ENCODE results near the gene CDH22.

The CDH22 gene

DNA sequence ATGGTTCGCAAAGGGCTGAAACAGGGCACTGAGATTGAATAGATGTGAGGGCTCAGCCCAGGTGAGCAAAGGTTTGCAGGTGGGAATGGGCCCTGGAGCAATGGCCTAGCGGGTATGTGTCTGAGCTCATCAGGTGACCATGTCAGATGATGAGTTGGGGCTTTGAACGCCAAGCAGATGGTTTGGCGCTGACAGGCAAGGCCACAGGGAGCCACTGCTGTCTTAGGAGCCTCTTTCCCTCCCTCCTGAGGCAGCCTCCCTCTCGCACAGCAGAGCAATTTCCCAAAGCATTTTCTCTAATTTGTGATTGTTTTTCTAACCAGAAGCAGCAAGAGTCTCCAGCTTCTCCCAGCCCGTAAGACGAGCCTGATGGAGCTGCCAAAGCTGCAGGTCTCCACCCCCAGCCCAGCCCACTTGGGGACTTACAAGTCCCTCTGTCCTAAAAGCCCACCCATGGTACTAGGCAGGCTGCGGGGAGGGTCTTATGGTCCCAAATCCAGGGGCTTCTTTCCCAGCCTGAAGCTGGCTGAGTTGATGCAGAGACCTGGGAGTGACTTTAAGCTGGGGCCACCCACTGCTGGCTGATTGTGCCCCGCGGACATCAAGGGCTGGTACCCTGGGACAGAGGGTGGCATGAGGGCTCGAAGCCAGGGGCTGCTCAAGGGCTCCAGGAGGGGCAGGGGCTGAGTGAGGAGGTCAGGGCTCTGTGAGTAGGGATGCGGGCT, 11.6 kb downstream of the CDH22 start:
- DNase-seq = no peak

DNA sequence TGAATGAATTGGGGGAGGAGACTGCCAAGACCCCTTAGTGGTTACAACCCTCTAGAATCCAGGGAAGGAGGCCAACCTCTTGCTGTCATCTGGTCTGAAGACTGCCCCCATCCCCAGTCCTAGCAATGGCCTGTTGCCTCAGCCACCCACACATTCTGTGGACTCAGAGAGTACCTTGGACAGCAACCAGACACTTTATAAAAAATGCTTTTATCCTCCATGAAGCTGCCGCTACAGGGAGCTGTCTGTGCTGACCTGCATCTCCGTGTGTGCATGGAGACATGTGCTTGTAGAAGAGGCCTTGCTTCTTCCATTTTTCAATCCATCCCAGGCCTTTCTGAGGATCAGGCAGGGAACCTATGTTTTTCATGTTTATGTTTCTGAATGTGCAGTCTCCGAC, 15.2 kb downstream of the CDH22 start:
- no peak for DNase-seq

DNA sequence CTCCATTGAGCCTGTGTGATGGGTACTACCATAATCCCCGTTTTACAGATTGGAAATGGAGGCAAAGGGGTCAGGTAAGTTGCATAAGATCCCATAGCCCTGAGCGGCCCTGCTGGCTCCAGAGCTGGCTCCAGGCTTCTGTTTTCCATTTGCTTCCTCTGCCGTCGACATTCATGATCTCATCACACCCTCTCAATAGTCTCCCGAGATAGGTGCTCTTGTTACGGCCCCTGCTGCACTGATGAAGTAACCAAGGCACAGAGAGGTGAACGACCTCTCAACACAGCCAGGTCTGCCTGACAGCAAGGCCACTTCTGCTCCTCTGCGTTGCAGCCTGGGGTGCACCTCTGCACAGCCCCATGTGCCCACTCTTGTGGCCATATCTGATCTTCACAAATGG, 16.9 kb downstream of the CDH22 start:
- DNase-seq = no peak

DNA sequence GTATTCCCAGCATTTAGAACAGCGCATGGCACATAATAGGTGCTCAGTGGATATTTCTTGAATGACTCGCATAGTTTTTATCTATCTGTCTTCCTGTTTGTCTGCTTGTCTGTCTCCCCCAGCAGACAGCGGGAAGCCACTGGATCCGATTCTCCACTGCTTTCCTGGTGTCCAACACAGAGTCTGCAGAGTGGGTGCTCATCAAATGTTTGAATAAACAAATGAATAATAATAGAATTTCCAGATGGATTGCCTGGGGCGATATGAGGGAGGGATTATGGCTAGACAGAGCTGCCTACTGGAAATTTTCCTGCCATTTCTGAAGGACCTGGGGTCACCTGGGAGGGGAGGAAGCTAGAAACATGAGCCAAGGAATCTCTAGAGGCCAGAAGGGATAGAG, 18.9 kb downstream of the CDH22 start:
- DNase-seq = no peak

DNA sequence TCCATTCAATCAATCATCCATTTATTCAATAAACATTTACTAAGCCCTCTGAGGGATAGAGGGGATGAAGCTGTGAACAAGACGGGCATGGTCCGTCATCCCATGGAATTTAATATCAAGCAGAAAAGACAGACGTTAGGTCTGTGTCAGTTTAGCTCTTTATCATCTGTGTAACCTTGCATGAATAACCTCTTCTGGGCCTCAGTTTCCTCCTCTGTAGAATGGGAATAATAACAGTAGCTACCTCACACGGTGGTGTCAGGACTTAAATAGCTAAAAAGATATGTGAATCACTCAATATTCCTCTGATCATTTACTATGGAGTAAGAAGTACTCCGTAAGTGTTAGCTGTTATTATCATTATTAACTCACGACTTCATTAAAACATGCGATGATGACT, 21.3 kb downstream of the CDH22 start:
- no peak for DNase-seq

DNA sequence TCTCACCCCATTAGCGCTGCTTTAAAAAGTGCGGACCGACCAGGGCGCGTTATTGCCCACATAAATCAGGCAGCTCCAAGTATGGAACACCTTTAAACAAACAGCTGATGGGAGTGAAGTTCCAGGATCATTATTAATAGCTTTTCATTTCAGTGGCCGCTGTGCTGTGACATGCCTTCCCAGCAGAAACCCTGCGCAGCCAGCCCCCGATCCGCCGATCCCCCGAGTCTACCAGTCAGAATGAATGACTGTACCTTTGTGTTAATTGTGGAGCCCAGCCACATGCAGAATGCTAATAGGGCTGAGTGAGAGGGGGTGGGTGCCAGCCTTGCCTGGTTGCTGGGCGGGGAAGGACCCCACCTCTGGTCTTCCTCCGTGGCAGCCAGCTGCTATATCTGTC, 21.9 kb downstream of the CDH22 start:
- DNase-seq = no peak

DNA sequence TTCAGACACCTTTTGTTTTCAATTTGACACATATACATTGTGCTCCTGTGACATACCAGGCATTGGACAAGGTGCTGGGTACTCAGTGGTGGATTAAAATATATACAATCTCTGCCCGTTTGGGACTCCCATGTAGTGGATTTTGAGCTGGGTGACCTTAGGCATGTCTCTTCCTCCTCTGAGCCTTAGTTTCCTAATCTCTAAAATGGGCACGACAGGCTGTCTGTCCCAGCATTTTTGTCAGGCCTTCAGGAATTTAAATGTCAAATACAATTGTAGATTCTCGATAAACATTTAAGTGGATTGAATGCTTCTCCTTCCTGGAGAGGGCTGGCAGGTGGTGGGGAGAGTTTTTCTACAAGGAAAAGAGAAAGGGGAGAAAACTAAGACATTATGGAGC, 22.6 kb downstream of the CDH22 start:
- no peak for DNase-seq

DNA sequence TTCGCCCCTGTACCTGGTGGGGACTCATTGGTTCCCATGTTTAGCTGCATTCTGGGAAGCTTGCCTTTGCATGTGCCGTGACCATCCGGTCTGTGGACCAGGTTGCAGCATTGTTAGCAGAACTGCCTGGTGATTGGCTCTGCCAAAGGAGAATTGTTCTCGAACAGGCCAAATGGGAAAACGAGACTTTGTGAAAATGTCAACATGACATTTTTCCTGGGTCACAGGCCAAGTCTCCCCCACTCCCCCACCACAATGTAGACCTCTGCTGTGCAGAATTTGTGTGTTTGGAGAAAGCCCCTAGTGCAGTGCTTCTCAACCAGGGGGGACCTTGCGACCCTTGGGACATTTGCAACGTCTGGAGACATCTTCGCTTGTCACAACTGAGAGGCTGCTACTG, 23.2 kb downstream of the CDH22 start:
- DNase-seq = no peak

DNA sequence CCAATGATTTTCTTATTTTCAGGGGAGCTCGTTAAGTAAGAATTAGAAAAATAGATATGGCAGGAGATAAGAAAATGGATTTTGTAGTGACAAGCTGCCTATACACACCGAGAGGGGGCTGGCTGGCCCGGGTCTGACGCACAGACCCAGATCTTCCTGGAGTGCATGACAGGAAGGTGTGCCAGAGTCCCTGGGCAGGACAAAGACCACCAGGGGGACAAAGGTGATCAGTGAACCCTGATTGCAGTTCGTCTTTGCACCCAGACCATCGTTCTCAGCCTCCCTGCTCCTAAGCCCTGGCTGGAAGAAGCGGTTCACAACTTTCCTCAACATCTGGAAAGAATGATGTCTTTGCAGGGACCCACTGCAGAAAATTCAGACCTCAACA, 24.3 kb downstream of the CDH22 start:
- DNase-seq = no peak

DNA sequence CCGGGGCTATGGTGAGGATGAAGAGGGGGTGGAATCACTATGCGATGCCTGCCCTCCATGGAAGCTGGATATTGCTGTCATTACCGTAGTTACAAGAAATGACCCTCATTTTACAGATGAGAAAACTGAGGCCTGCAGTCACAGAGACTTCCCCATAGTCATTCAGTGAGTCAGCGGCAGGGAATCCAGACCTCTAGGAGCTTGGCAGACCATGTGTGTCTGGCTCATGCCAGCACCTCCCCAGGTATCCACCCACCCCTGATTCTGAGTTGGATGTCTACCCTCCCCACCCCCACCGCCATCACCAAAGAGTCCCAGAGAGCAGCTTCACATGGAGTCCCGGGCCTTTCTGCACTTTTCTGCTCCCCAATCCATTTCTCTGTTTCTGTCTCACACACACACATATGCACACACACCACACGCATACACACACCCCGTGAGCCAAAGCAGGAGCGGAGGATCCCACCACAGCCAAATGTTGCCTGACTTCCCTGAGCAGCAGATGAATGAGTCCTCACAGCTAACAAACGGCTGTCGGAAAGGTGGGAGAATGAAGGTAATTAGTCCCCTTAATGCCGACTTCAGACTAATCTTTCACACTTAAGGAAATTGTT, 24.8 kb downstream of the CDH22 start:
- no peak for DNase-seq

DNA sequence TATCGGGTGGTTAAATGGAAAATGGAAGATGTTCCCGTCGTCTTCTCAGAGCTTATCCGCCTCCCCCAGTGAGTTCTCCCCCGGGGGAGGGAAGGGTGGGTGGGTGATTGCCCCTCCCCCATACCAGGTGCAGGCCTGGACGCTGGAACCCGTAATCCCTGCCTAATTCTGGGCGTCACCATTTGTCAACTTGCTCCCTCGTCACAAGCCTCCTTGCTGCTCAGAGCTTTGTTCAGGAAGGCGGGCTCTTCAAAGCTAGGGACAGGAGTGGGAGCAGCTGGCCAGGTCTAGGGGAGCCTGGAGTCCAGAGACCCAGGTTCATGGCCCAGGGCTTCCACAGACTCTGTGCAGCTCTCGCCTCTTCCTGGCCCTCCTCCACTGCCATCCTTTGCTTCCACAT, 25.6 kb downstream of the CDH22 start:
- DNase-seq = no peak

DNA sequence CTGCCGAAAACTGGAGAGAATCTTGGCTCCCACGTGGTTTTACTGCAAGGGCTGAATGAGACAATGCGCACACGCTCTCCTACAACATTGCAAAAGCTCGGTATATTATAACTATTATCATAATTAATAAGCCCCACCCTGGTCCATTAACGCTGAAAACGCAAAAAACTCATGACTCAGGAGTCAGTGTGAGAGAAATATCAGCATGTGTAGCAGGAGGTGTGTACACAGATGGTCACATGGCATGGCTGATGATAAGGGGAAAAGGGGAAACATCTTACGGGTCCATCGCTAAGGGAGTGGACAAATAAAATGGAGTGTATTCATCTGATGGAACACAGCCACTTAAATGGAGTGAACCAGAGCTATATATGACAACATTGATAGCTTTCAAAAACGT, 29.2 kb downstream of the CDH22 start:
- DNase-seq = no peak

DNA sequence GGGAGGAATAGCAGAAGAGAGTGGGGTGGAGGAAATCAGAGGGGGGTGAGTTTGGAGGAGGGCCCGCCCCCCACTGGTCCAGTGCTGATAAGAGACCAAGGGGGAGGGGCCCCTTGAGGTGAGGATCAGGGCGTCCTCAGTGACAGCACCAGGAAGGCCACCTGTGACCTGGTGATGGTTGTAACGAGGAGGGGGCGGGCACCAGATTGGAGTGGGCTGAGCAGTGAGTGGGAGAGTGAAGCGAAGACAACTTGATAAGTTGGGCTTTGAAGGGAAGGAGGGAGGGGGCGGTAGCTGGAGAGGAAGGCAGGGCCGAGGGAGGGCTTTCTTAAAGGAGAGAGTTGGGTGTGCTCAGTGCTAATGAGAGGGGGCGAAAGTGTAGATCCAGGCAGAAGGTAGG, 30.7 kb downstream of the CDH22 start:
- no peak for DNase-seq

DNA sequence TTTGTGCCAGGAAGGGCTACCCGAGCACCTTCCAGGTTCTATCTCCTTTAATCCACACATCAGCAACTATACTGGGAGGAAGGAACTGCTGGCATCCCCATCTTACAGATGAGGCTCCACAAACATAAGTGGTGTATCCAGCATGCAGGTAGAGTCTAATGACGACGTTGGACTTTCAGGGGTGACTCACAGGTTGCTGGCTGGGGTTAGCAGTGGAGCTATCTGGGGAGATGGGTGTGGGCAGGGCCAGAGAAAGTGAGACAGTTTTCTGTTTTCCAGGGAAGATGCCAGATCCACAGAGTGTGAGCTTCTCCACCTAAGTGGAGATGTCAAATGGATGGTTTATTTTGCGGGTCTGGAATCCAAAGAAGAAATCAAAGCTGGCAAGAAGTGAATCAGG, 31.8 kb downstream of the CDH22 start:
- no peak for DNase-seq

DNA sequence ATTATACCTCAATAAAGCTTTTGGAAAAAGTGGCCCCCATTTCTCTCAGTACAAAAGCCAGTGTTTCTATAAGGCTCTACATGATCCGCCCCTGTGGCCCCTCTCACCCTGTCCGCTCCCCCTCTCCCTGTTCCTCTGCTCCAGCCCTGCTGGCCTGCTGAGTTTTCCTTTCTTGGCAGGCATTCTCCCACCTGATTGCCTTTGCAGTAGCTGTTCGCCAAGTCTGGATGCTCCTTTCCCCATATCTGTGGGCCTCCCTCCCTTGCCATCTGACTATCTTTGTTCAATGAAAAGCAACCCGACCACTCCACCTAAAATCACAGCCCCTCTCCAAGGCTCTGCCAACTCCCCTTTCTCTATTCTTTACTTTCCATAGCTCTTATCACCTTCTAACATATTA, 33.2 kb downstream of the CDH22 start:
- no peak for DNase-seq

DNA sequence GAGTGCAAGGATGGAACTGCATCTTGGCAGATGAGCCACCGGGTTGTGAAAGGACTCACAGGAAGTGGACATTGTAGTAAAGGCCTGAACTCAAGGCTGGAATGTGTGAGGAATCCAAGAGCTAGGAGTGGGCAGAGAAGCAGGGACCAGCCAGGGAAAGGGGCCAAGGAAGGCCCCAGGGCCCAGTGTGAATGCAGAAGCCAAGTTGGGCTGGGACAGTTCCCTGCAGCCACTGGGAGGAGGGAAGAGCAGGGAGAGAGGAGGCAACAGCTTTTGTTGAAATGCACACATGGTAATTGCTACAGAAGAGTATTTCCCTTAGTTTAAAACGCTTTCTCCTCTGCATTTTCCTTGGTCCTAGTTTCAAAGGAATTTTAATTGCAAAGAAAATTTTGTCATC, 34.6 kb downstream of the CDH22 start:
- no peak for DNase-seq

DNA sequence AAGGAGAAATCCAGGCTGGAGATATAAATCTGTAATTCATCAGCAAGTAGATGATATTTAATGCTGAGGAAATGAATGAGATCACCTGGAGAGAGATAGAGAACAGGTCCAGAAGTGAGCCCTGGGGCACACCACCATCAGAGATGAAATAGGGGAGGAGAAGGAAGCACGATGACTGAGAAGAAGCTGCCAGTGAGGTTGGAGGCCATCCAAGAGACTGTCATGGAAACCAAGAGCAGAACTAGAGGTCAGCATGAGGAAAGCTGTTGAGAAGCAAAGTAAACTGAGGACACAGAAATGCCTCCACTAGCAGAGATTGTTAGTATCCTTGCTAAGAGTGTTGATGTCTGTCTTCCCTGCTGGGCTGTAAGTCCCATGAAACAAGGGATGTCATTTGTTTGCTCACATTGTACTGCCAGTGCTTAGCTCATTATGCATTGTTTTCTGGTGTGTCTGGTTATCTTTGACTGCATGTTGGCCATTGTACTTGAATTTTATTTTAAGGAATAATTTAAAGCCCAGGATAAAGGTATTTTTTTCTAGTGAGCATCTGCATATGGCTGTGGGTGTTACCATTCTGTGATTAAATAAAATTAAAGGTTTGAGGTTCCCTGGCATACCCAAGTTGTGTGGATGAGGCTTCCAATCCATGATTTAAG, 35.8 kb downstream of the CDH22 start:
- no peak for DNase-seq

DNA sequence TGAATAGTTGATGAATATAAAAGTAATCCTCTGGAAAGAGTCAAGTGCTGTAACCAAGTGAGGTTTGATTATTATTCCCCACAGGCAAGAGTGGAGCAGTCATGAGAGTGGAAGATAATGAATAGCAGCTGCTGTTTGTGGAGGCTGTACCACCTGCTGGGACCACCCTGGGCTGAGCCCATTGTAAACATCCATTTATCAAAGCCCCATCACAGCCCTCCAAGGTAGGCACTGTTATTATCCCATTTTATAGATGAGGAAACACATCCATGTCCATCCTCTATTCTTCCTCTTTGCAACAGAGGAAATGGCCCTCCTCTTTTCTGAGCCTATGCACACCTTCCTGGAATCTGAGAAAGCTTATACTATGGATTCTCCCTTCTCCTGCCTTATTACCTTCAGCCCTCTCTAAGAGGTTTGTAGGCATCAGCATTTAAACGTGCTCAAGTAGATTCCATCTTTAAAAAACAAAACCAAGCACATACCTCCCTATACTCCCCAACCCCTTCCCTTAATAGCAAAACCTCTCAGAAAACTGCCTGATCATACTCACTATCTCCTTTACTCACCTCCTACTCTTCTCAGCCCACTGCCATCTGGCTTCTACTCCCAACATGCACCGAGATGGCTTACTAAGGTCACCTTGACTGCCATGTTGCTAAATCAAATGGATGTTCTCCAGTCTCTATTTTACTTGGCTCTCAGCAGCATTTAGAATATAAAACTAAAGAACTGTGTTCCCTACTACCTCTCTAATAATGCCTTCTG, 37.1 kb downstream of the CDH22 start:
- DNase-seq = no peak

DNA sequence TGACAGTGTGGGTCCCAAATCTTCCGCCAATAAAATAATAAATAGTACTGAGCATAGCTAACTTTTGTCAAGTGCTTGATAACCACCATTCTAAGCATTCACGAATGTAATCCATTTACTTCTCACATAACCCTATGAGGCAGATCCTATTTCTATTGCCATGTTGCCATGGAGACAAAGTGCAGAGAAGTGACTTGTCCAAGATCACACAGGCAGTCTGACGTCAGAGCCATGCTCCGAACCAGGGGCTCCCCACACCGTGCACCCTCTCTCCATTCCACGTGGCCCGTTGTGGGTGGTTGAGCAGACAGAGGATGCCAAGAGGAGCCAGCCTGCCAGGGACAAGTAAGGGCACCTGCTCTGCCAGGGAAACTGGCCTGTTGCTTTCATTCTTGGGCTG, 38.9 kb downstream of the CDH22 start:
- DNase-seq = no peak

DNA sequence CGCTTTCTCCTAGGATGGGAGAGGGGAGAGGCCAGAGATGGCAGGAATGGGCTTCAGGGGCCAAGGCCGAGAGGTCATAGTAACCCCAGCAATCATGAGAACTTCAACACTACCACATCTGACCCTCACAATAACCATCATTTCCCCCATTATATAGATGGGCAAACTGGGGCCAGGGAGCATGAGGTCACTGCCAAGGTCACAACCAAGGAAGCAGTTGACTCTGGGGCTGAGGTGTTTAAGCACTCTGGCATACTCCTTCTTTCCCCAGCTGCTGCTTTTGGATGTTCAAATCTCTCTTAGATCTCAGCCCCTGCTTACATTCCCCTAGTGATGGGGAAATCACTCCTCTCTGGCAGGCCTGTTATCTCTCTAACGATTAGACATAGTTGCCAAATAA, 39.6 kb downstream of the CDH22 start:
- no peak for DNase-seq

DNA sequence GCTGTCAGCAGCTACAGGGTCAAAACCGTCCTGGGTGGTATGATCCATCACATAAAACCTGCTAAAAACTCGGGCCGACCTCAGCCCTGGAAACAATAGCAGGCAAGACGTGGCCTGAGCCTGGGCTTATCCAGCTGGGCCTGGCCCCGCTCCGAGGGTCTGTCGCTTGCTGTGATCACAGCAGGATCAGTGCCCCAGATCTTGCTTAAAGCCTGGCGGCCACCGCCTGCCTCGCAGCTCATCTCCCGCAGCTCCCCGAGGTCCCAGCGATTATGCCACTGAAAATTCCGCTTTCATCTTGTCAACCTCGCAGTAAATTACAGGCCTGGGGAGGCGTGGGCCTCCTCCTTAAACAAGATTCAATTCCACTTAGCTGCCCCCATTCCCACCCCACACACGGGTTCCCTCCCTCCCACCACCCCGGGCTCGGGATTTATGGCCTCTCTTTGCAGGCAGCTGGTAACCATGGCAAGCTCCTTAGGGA, 40.1 kb downstream of the CDH22 start:
- no peak for DNase-seq

DNA sequence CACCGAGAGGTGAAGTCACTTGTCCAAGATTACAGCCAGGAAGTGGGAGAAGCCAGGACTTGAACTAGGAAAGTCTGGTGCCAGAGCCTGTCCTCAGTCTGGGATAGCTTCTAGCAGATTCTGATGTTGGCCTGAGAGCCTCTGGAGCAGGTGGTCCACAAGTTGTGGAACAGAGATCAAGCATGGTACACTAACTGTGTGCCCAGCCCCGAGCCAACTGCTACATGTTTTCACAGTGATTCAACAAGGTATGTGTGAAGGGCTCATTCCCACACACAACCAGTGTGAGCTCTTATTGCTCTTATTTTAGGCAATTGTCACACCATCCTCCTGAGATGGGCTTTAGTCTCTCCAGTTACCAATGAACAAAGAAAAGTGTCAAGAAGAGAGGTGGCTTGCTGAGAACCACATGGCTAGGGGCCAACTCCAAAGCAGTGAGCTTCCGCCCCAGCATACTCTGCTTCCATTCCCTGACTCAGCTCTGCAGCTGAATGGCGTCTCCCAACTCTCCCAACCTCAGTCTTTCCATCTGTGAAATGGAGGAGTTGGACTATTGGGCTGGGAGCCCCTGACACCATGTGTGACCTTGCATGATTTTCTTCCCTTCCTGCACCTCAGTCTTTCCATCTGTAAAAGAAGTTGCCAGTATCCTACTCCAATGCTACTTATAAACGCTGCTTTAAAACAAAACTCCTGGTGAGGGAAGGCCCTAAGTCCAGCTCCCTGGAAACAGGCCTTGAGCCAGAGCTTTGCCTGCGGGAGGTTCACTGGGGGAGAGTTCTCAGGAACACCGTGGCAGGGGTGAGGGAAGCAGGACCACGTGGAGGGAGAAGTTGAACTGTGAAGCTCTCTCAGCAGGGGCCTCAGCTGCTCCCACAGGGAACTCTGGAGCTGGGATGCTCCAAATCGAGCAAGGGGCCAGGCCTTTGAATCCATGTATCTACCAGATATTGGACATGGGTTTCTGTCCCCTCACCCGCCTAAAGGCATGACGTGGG, 40.9 kb downstream of the CDH22 start:
- no peak for DNase-seq
